HL-60/S4 treated with phorbol 12-myristate 13-acetate at 8.2 ng/mL for 4 days and 3 days (cell line): Measurements from ENCODE around the gene ADAMTS12.

Experiments used
- in situ Hi-C: fragments of 300-500 bp; cut with MboI; formaldehyde crosslinking; loops from 2 replicates; pipeline ENCODE4 v1.15.0; 2022; ENCODE audit warnings: low sequenced_read_pairs

ADAMTS12 gene

DNA sequence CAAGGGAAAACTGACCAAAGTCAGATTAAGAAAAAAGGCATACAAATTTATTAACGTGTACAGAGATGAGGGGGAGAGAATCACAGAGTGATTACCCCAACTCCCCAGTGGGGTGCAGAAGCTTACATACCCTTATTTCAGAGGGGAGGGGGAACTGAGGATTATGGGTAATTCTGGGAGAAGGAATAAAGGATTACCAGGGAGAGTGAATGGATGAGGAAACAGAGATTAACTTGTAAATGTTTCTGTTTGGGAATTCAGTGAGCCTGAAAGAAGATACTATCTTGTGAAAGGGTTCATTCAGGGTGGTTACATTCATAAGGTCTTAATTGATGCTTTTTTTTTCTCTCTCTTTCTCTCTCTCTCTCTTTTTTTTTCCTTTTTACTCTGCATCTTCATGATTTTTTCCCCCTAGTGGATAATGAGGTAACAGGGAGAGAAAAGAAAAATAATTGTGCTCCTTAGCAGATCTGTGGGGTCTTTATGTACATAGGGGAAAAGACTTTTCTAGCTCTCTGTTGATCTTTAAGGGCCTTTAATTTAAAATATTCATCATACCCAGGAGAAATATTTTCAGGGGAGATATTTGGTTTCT lies 401.6 kb downstream of the ADAMTS12 start:
- in situ Hi-C loops = no loop called here

DNA sequence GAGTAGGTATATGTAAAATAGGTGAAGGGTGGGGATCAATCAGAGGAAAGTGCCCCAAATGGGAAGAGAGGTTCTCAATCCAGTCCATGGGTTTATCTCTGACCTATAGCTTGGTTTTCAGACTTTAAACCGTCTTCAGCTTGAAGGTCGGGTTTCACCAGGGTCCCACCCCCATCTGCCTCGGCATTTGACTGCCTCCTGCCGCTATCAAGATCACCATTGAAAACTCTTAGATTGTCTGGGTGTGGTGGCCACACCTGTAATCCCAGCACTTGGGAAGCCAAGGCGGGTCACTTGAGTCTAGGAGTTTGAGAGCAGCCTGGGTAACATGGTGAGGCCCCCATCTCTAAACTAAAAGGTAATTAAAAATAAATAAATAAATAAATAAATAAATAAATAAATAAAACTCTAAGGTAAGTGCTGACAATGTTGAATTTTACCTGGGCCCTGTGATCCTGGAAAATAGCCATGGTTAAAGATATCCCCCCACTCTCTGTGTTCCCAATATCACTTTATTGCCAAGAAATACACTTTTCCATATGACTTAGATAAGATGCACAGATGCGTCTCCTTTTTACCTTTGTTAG lies 402.2 kb downstream of the ADAMTS12 start:
- in situ Hi-C loops = no loop called here

DNA sequence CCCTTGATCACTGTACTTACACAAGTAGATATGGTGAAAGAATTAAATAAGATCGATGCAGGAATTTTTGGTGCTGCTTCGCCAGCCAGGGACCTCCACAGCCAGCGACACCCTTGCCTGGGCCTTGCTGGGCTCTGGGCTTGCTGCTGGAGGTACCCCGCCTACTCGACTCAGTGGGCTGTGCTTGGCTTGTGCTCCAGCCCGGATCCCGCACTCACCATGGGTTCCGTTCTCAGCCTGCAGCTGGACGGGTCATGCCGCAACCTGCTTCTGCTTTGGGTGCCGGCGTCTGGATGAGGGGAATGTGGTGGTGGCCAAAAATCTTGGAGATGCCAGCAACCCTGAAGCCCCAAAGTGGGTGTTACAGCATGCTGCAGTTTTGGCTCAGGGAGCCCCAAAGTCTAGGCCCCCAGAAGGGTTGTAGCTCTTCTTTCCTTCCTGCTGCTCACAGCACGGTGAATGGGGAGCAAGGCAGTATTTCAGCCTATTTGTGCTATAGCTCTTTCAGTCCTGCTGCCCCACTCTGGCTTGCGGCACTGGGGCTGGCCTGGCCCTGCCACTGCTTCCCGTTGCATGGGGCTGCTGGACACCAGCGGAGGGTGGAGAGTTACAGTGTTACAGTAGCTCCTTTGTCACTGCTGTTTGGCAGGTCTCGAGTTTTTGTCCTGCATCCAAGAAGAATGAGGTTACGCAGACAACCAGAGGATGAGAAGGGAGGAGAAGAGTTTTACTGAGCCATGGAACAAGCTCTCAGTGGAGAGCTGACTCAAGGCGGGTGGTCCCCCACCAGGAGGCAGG lies 403.0 kb downstream of the ADAMTS12 start:
- in situ Hi-C loops = no loop called here

DNA sequence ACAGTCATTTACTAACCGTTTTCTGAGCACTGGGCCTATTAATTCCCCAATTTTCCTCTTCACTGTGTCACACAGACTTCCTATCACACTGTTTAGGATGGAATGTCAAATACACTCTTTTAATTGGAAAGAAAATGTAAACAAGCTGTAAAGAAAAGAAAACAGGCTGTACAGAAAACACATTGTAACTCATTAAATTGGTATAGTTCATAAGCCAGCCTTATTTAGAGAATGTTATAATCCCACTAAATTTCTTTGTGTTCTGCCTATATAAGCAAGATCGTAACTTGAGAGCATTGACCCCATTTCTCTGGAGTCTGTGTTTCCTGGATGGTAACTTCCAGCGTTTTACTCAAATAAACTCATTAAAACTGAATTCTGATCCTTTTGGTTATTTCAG lies 404.6 kb downstream of the ADAMTS12 start:
- in situ Hi-C loops = no loop called here

DNA sequence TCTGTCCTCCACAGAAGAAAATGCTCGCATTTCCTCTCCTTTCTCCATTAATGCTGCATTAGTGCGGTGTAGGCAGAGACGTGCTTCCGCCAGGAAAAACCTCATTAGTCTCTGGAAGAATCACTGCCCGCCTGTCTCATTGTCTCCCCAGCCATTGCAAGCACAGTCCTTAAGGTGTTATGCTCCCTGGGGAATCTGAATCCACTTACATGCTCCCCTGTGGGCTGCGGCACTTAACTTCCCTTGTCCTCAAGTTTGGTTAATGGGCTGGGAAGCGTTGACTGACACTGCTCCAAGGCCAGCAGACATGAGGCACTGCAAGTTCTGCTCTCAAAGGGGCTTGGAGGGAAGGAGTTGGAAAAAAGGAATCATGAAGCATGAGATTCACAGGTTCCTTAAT lies 409.5 kb downstream of the ADAMTS12 start:
- in situ Hi-C loops = no loop called here

DNA sequence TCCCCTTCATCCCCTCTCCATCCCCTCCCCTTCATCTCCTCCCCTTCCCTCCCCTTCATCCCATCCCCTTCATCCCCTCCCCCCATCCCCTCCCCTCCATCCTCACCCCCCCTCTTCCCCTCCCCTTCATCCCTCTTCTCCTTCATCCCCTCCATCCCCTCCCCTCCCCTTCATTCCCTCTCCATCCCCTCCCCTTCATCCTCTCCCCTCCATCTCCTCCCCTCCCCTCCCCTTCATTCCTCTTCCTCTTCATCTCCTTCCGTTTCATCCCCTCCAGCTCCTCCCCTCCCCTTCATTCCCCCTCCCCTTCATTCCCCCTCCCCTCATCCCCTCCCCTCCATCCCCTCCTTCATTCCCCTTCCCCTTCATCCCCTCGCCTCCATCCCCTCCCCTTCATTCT lies 410.9 kb downstream of the ADAMTS12 start:
- in situ Hi-C loops = no loop called here

DNA sequence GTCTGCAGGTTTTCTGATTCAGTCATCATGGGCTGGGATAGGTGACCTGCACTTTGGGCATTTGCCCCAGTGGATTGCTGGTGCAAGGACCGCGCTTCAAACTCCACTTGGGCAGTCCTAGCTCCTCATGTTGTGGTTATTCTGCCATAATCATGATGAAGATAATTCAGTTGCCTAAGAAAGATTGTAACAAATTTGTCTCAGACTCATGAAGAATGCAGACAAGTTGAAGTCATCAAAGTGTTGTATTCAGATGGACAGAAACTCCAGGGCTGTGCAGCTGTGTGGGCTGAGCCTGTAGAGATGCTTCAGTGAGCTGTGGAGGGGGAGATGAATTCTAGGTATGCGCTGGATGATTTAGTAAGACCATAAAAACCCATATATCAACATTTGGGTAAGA lies 412.5 kb downstream of the ADAMTS12 start:
- in situ Hi-C loops = no loop called here

DNA sequence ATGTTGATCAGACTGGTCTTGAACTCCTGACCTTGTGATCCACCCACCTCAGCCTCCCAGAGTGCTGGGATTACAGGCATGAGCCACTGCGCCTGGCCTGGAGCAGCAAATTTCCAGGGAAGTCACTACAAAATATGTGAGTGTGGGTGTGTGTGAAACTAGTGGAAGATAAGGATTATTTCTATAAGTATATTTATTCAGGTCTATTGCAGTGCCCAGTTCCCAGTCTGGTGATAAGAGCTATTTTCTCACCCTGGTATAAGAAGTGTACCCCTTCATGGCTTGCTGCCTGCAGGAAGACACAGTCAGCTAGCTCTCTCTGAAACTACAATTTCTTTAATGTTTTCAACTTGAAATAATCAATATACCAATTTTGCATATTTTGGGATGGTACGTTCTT lies 414.0 kb downstream of the ADAMTS12 start:
- in situ Hi-C loops = no loop called here

DNA sequence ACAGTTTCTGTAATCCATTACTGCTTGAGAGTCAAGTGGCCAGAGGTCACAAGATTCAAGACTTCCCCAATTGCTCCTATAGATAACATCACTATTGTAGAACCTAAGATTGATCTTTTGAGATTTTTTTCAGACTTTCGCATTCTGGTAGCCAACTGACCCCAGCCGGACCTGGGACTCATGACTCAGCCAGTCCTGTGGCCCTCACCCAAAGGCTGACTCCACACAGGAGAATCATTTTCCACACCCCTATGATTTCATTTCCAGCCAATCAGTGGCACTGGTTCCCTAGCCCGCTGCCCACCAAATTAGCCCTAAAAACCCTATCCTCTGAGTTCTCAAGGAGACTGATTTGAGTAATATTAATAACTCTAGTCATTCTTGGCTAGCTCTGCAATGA lies 414.8 kb downstream of the ADAMTS12 start:
- in situ Hi-C loops = no loop called here

DNA sequence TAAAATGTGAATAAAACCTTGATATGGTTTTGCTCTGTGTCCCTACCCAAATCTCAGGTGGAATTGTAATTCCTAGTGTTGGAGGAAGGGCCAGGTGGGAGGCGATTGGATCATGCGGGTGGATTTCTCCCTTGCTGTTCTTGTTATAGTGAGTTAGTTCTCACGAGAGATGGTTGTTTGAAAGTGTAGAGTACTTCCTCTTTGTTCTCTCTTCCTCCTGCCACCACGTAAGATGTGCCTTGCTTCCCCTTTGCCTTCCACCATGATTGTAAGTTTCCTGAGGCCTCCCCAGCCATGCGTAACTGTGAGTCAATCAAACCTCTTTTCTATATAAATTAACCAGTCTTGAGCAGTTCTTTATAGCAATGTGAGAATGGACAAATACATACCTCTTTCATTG lies 416.1 kb downstream of the ADAMTS12 start:
- in situ Hi-C loops = no loop called here

DNA sequence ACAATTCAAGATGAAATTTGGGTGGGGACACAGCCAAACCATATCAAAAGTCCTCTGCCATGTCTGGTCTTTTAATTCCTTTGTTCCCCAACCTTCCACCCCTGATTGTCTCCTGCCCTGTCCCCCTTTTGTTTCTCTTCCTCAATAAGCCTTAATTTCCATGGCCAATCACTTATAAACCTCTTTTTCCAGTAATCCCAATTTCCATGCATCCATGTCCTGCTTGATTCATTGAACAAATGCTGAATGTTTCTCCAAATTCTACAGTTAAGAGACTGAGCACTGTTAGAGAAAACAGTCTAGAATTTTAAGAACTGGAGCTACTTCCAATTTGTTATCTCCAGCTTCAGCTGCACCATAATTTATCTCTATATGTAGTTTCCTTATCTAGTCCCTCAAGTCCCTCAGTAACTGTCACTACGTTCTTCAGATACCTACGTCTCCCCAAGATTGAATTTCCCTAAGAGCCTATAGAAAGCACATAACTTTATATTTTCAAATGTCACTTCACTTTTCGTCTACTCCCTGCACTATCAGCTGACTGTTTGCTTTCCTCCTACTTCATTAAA lies 416.8 kb downstream of the ADAMTS12 start:
- in situ Hi-C loops = loop anchor here (25.0 kb wide), 1 partner anchor 1938 kb away; the partner anchor contains the start of genes C5orf22 and DROSHA

DNA sequence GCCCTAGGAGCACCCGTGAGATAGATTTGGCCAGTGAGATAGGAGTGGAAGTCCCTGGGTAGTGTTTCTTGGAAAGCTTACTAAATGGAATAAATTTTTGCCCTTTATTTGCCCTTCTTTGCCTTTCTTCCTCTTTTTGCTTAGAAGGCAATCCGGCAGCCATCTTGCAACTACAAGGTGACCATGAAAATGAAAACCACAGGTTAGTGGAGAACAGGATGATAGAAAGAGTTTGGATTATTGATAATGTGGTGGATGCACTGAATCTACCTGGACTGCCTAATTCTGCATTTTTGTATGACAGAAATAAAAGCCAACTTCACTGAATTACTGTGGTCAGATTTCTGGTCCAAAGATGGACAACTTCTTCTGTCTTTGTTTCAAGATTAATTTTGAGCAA lies 417.8 kb downstream of the ADAMTS12 start:
- in situ Hi-C loops = loop anchor here (25.0 kb wide), 1 partner anchor 1937 kb away; the partner anchor contains the start of genes C5orf22 and DROSHA
